ENCODE measurements around the gene RPS27L. TPM values are rescaled to one million over a fixed set of nuclear protein-coding genes. Genes with fewer than 3 reads are reported as not detected.

RPS27L gene
- total and polyA plus RNA-seq, 2 donors (not counting 1 experiment from before 2014, with no cell fraction given), result 21.6 to 50.9 TPM

GRCh38 chr15:63191895-63192618 lies 34.8 kb upstream of the RPS27L start:
- DNase-seq, result peak; percentile 91
- H3K4me2 ChIP-seq (replicated peaks; ENCODE audit: low read depth, low read length, poor library complexity, severe bottlenecking), result peak overlapping the region; percentile 93
- no peak for TF ChIP-seq EZH2 (IDR thresholded peaks at IDR 0.05; ENCODE audit: borderline replicate concordance, insufficient read depth, low read depth, low read length, poor library complexity, severe bottlenecking)
- TF ChIP-seq, protein P1, sequence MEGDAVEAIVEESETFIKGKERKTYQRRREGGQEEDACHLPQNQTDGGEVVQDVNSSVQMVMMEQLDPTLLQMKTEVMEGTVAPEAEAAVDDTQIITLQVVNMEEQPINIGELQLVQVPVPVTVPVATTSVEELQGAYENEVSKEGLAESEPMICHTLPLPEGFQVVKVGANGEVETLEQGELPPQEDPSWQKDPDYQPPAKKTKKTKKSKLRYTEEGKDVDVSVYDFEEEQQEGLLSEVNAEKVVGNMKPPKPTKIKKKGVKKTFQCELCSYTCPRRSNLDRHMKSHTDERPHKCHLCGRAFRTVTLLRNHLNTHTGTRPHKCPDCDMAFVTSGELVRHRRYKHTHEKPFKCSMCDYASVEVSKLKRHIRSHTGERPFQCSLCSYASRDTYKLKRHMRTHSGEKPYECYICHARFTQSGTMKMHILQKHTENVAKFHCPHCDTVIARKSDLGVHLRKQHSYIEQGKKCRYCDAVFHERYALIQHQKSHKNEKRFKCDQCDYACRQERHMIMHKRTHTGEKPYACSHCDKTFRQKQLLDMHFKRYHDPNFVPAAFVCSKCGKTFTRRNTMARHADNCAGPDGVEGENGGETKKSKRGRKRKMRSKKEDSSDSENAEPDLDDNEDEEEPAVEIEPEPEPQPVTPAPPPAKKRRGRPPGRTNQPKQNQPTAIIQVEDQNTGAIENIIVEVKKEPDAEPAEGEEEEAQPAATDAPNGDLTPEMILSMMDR (IDR thresholded peaks at IDR 0.05), result no peak

More at GRCh38 chr15:63191895-63192618, 34.8 kb upstream of the RPS27L start:
- 40% methylated on average over 1 of the region's 3 CpGs for WGBS (ENCODE audit: insufficient coverage)
- H3K27ac Mint-ChIP-seq, result peak overlapping the region; percentile 92
- H3K79me2 ChIP-seq (ENCODE audit: control insufficient read depth, insufficient read depth, low read length), result peaks cover 82% of the 10 kb centered on the region
- no peaks in the 10 kb centered on the region for H3K9me3 ChIP-seq (ENCODE audit: control extremely low read depth in 1 of 3, control insufficient read depth in 2 of 3, insufficient read depth in 1 of 3, low read length in 2 of 3)
- peaks cover 17% of the 10 kb centered on the region for H4K20me1 ChIP-seq (ENCODE audit: control insufficient read depth, insufficient read depth, low read length, poor library complexity, severe bottlenecking)
- peak; percentile 50 for ATAC-seq (ENCODE audit: low read depth)
- H3K4me1 Mint-ChIP-seq, result peaks cover 79% of the 10 kb centered on the region
- peaks cover 66 to 70% of the 10 kb centered on the region in 2 donors for H3K4me1 ChIP-seq (ENCODE audit: control insufficient read depth in 2 of 2, insufficient read depth in 2 of 2, low read length in 2 of 2)
- intact Hi-C loops (cut with micrococcal nuclease), result loop anchor here (5.0 kb wide), 2 partner anchors 35 to 285 kb away; no protein-coding TSS in a partner anchor
- CTCF ChIA-PET, result interaction anchor here (0.8 to 3.1 kb wide), 12 partner anchors 9 to 313 kb away, joined by 3 to 17 read pairs (median 4); partner anchors contain the start of gene USP3
- H2AFZ ChIP-seq (ENCODE audit: insufficient read depth, low read depth, low read length, poor library complexity, severe bottlenecking), result no peak overlapping the region
- no peaks in the 10 kb centered on the region for H3K27me3 ChIP-seq (replicated peaks in 1 of 4; ENCODE audit: control extremely low read depth in 1 of 4, control insufficient read depth in 3 of 4, insufficient read depth in 4 of 4, low read length in 3 of 4)
- H3K27me3 Mint-ChIP-seq, result no peaks in the 10 kb centered on the region
- peak overlapping the region; percentile 21 to 95 (median 62) for H3K4me3 ChIP-seq (ENCODE audit: control extremely low read depth in 1 of 5, extremely low read depth in 1 of 5, insufficient read depth in 1 of 5, low read depth in 2 of 5, low read length in 4 of 5)
- H3K9me3 Mint-ChIP-seq (ENCODE audit: insufficient read depth), result no peaks in the 10 kb centered on the region
- H3K36me3 ChIP-seq (replicated peaks in 1 of 2; ENCODE audit: control extremely low read depth in 1 of 2, control insufficient read depth in 1 of 2, extremely low read depth in 1 of 2, insufficient read depth in 2 of 2, low read length in 1 of 2), result peaks cover 0 to 2% of the 10 kb centered on the region in 2 experiments
- peak overlapping the region; percentile 92 to 93 for H3K27ac ChIP-seq (ENCODE audit: low read length in 2 of 2)
- POLR2A ChIA-PET, result interaction anchor here (0.5 to 1.6 kb wide), 6 partner anchors 16 to 99 kb away, joined by 3 to 6 read pairs (median 3); partner anchors contain the start of genes APH1B and RPS27L
- H3K9ac ChIP-seq (ENCODE audit: low read length), result peak overlapping the region; percentile 95
- peak overlapping the region; percentile 98 for H3K4me3 Mint-ChIP-seq
